A549 (cell line): ENCODE measurements around the gene NKAIN2. TPM values are rescaled to one million over a fixed set of nuclear protein-coding genes. Genes with fewer than 3 reads are reported as not detected.

Experiments used
- ATAC-seq, 2 experiments: fragments of 200-7000 bp in 1 of 2; fragments of >200 bp in 1 of 2; cut with Nextera tagmentation in 1 of 2; cut with Tn5 transposase in 1 of 2; 3 replicates each; pipeline versions ENCODE4 v1.8.0 to v1.9.1; 2018 to 2020; ENCODE audit warnings: mild to moderate bottlenecking in 1 of 2, moderate library complexity in 1 of 2
- CTCF ChIA-PET: fragments of 300-600 bp; sonication (Branson Sonifier 250); formaldehyde crosslinking; extraction: SDS; loops from one replicate; lab custom pipeline; 2021; ENCODE audit warnings: antibody characterized with exemption, inconsistent platforms; lab: Yijun Ruan, JAX
- POLR2A ChIA-PET: fragments of 350-600 bp; formaldehyde crosslinking; extraction: SDS; loops from one replicate; lab custom pipeline; 2021; ENCODE audit warnings: antibody characterized with exemption, inconsistent platforms; lab: Yijun Ruan, JAX
- DNase-seq, 2 experiments: peaks; one replicate each; pipeline versions ENCODE4 v3.0.0 to v3.0.0-alpha.2; 2011 to 2016; ENCODE audit warnings: low read depth in 1 of 2, low spot score in 1 of 2
- FAIRE-seq: peaks from 2 replicates; lab custom pipeline; 2011; peaks lifted over from hg19 to GRCh38; lab: Jason Lieb, UNC
- H3K27ac ChIP-seq, 2 experiments: fragments of >200 bp; sonication (Bioruptor Twin); formaldehyde crosslinking; 3 replicates each; pipeline ENCODE4 v1.5.1; 2016 to 2017
- H3K4me1 ChIP-seq: fragments of >200 bp; sonication (Bioruptor Twin); formaldehyde crosslinking; 3 replicates; pipeline ENCODE4 v1.6.1; 2016
- H3K4me2 ChIP-seq: fragments of >200 bp; sonication (Bioruptor Twin); formaldehyde crosslinking; 3 replicates; pipeline ENCODE4 v1.6.1; 2016
- H3K4me3 ChIP-seq: fragments of >200 bp; sonication (Bioruptor Twin); formaldehyde crosslinking; 3 replicates; pipeline ENCODE4 v1.5.1; 2016
- H3K9me3 ChIP-seq: fragments of >200 bp; sonication (Bioruptor Twin); formaldehyde crosslinking; 3 replicates; pipeline ENCODE4 v1.6.1; 2016
- CBX8 ChIP-seq: fragments of 200-600 bp; sonication (generic); IDR thresholded peaks from 2 replicates; pipeline ENCODE4 v1.6.1; 2016
- CHD2 ChIP-seq: fragments of 150-350 bp; IDR thresholded peaks from 2 replicates; pipeline ENCODE4 v1.6.1; 2014; ENCODE audit warnings: low read length; ENCODE audit not compliant: partially characterized antibody
- CHD4 ChIP-seq: fragments of 200-600 bp; sonication (generic); IDR thresholded peaks from 2 replicates; pipeline ENCODE4 v1.6.1; 2016; ENCODE audit warnings: antibody characterized with exemption, mild to moderate bottlenecking, borderline replicate concordance
- CTCF ChIP-seq: fragments of >200 bp; sonication (Bioruptor Twin); formaldehyde crosslinking; IDR thresholded peaks from 3 replicates; pipeline ENCODE4 v1.5.1; 2016
- EHF ChIP-seq: fragments of 250-450 bp; sonication (Bioruptor Pico); IDR thresholded peaks from 2 replicates; pipeline ENCODE4 v1.5.0; 2020; ENCODE audit warnings: mild to moderate bottlenecking
- ELK1 ChIP-seq: fragments of 150-350 bp; IDR thresholded peaks from 2 replicates; pipeline ENCODE4 v1.6.1; 2014; ENCODE audit warnings: low read depth, mild to moderate bottlenecking, low read length
- EP300 ChIP-seq, 2 experiments: fragments of >200 bp; sonication (Bioruptor Twin); formaldehyde crosslinking; IDR thresholded peaks; 2 replicates in 1 of 2; 3 replicates in 1 of 2; pipeline ENCODE4 v1.6.1; 2016 to 2017
- ESRRA ChIP-seq: fragments of 150-350 bp; IDR thresholded peaks from 2 replicates; pipeline ENCODE4 v1.6.1; 2014; ENCODE audit warnings: mild to moderate bottlenecking, low read length, borderline replicate concordance
- FOSL2 ChIP-seq, 2 experiments: fragments of 450-650 bp in 1 of 2; fragments of >200 bp in 1 of 2; sonication (Bioruptor Twin) in 1 of 2; formaldehyde crosslinking; IDR thresholded peaks; 2 replicates each; pipeline versions ENCODE4 v1.5.0 to v1.6.1; 2016 to 2020; ENCODE audit warnings: mild to moderate bottlenecking in 1 of 2, moderate library complexity in 1 of 2
- FOXS1 ChIP-seq: fragments of 250-450 bp; sonication (Bioruptor Pico); IDR thresholded peaks from 2 replicates; pipeline ENCODE4 v1.5.0; 2020; ENCODE audit warnings: mild to moderate bottlenecking, moderate library complexity
- GATA3 ChIP-seq: IDR thresholded peaks from 2 replicates; pipeline ENCODE4 v1.6.1; 2012; ENCODE audit warnings: borderline replicate concordance
- HES2 ChIP-seq: fragments of >200 bp; sonication (Bioruptor Twin); formaldehyde crosslinking; IDR thresholded peaks from 2 replicates; pipeline ENCODE4 v1.6.1; 2016
- HOXB13 ChIP-seq: fragments of 250-450 bp; sonication (Bioruptor Pico); IDR thresholded peaks from 2 replicates; pipeline ENCODE4 v1.5.0; 2020; ENCODE audit warnings: low read depth, mild to moderate bottlenecking, moderate library complexity
- JUN ChIP-seq, 2 experiments: fragments of >200 bp; sonication (Bioruptor Twin); formaldehyde crosslinking; IDR thresholded peaks; 2 replicates in 1 of 2; 3 replicates in 1 of 2; pipeline ENCODE4 v1.6.1; 2016 to 2017
- JUNB ChIP-seq: fragments of >200 bp; sonication (Bioruptor Twin); formaldehyde crosslinking; IDR thresholded peaks from 2 replicates; pipeline ENCODE4 v1.6.1; 2016
- KDM1A ChIP-seq: fragments of 200-600 bp; sonication (generic); IDR thresholded peaks from 2 replicates; pipeline ENCODE4 v1.6.1; 2016; ENCODE audit warnings: low read depth, mild to moderate bottlenecking
- MAFK ChIP-seq: fragments of 450-650 bp; IDR thresholded peaks from 2 replicates; pipeline ENCODE4 v1.6.1; 2014; ENCODE audit not compliant: partially characterized antibody
- MAX ChIP-seq: IDR thresholded peaks from 2 replicates; pipeline ENCODE4 v1.6.1; 2012
- POLR2A ChIP-seq: IDR thresholded peaks from 2 replicates; pipeline ENCODE4 v1.6.1; 2012; ENCODE audit warnings: mild to moderate bottlenecking, low read length
- POLR2AphosphoS2 ChIP-seq: conservative IDR thresholded peaks from 2 replicates; pipeline ENCODE4 v1.6.1; 2012; ENCODE audit warnings: low read length, improper control_type of control experiment, inconsistent platforms
- RARB ChIP-seq: fragments of 250-450 bp; sonication (Bioruptor Pico); IDR thresholded peaks from 2 replicates; pipeline ENCODE4 v1.8.0; 2021; ENCODE audit warnings: mild to moderate bottlenecking, moderate library complexity
- RCOR1 ChIP-seq: fragments of 150-350 bp; IDR thresholded peaks from 2 replicates; pipeline ENCODE4 v1.6.1; 2014; ENCODE audit warnings: antibody characterized with exemption, low read length, low read depth
- RFX5 ChIP-seq: fragments of 450-650 bp; IDR thresholded peaks from 2 replicates; pipeline ENCODE4 v1.7.1; 2014; ENCODE audit warnings: antibody characterized with exemption, mild to moderate bottlenecking, moderate library complexity
- RNF2 ChIP-seq: fragments of 200-600 bp; sonication (generic); IDR thresholded peaks from 2 replicates; pipeline ENCODE4 v1.6.1; 2016; ENCODE audit warnings: low read depth, mild to moderate bottlenecking, antibody characterized with exemption, moderate library complexity, borderline replicate concordance
- SREBF2 ChIP-seq: fragments of 450-650 bp; IDR thresholded peaks from 2 replicates; pipeline ENCODE4 v1.6.1; 2014; ENCODE audit warnings: mild to moderate bottlenecking, moderate library complexity
- TFCP2L1 ChIP-seq: fragments of 250-450 bp; sonication (Bioruptor Pico); IDR thresholded peaks from 2 replicates; pipeline ENCODE4 v1.5.0; 2021; ENCODE audit warnings: mild to moderate bottlenecking
- TP53 ChIP-seq: fragments of 250-450 bp; sonication (Bioruptor Pico); IDR thresholded peaks from 2 replicates; pipeline ENCODE4 v1.5.0; 2021; ENCODE audit warnings: mild to moderate bottlenecking, moderate library complexity
- USF2 ChIP-seq: fragments of 450-650 bp; IDR thresholded peaks from 2 replicates; pipeline ENCODE4 v1.6.1; 2014; ENCODE audit warnings: antibody characterized with exemption
- ZNF302 ChIP-seq: fragments of 250-450 bp; sonication (Bioruptor Pico); IDR thresholded peaks from 2 replicates; pipeline ENCODE4 v1.9.0; 2021; ENCODE audit warnings: inconsistent platforms, mild to moderate bottlenecking, moderate library complexity
- WGBS: methylation state at CpG from one replicate; pipeline ENCODE4 v1.1.6; 2017; ENCODE audit errors: missing lambda C conversion rate; 5-methylcytosine and 5-hydroxymethylcytosine counted together
- polyA plus RNA-seq, 4 experiments: library from polyadenylated mRNA; depleted of rRNA in 3 of 4; stranded (reverse); fragments of >200 nt; fragmentation: RNase III in 1 of 4; extraction: RNeasy Plus Mini Kit Qiagen cat#74134 plus additional on column Dnase treatment in 1 of 4; gene quantifications; 2 replicates in 3 of 4; 3 replicates in 1 of 4; pipeline ENCODE4 v1.2.3, GENCODE V29; 2011 to 2017

The NKAIN2 gene
- polyA plus RNA-seq, 2 of the 4 experiments (the other 2 are of a cell fraction) = not detected

- POLR2A ChIA-PET = no interaction called here
These were observed 7.3 kb downstream of the NKAIN2 start for GRCh38 chr6:123810948-123811347.

GRCh38 chr6:123811378-123811777 lies 7.7 kb downstream of the NKAIN2 start:
- DNase-seq (no peak), FAIRE-seq (no peak), ATAC-seq (no peak)
- Histone ChIP-seq H3K27ac (no peak overlapping the region), H3K9me3 (no peaks in the 10 kb centered on the region), H3K4me2 (no peak overlapping the region), H3K4me3 (no peak overlapping the region), H3K4me1 (no peaks in the 10 kb centered on the region)
- WGBS = 0% methylated on average over 1 of the region's 1 CpG
- CTCF ChIA-PET = no interaction called here
- TF ChIP-seq MAX (no peak), JUNB (no peak), CBX8 (no peak), POLR2A (no peak), JUN (IDR thresholded peaks at IDR 0.05) (no peak), CHD2 (no peak), ESRRA (no peak), TP53 (CRISPR knock-in tag) (no peak), TFCP2L1 (CRISPR knock-in tag) (no peak), FOXS1 (CRISPR knock-in tag) (no peak), ZNF302 (CRISPR knock-in tag) (no peak), HES2 (no peak), RCOR1 (no peak)
- POLR2A ChIA-PET = no interaction called here

More at GRCh38 chr6:123810948-123811347, 7.3 kb downstream of the NKAIN2 start:
- TF ChIP-seq ELK1 (no peak), RARB (CRISPR knock-in tag) (no peak), RNF2 (no peak), EP300 (IDR thresholded peaks at IDR 0.05) (no peak), CHD4 (no peak), SREBF2 (no peak), JUN (IDR thresholded peaks at IDR 0.05) (no peak)
- CTCF ChIA-PET = no interaction called here
- H3K4me3 ChIP-seq = no peak overlapping the region
- ATAC-seq = no peak
- DNase-seq = no peak
- no peak overlapping the region for H3K4me2 ChIP-seq
- H3K9me3 ChIP-seq = no peaks in the 10 kb centered on the region
- WGBS = 94% methylated on average over 2 of the region's 2 CpGs
- no peaks in the 10 kb centered on the region for H3K4me1 ChIP-seq
- no peak overlapping the region for H3K27ac ChIP-seq
- FAIRE-seq = no peak

- H3K9me3 ChIP-seq = no peaks in the 10 kb centered on the region
- FAIRE-seq = no peak
- POLR2A ChIA-PET = no interaction called here
- no peak for DNase-seq
- H3K4me3 ChIP-seq = no peak overlapping the region
- TF ChIP-seq ELK1 (no peak), KDM1A (no peak), CTCF (no peak), MAFK (no peak), GATA3 (no peak), RARB (CRISPR knock-in tag) (no peak), EHF (no peak), RFX5 (no peak), USF2 (no peak), HOXB13 (CRISPR knock-in tag) (no peak), POLR2AphosphoS2 (no peak), TP53 (CRISPR knock-in tag) (no peak), FOSL2 (IDR thresholded peaks at IDR 0.05) (no peak), FOSL2 (CRISPR knock-in tag; IDR thresholded peaks at IDR 0.05) (no peak)
- H3K27ac ChIP-seq = no peak overlapping the region
- ATAC-seq = no peak
- CTCF ChIA-PET = interaction anchor here (1.3 kb wide), 1 partner anchor 10 kb away, joined by 6 read pairs; no protein-coding TSS in a partner anchor
- no peaks in the 10 kb centered on the region for H3K4me1 ChIP-seq
- no peak overlapping the region for H3K4me2 ChIP-seq
- WGBS = 0% methylated on average over 2 of the region's 2 CpGs
These were observed 9.0 kb downstream of the NKAIN2 start for GRCh38 chr6:123812621-123813020.
